Measurements from ENCODE around the gene RPS6KA1. TPM values are rescaled to one million over a fixed set of nuclear protein-coding genes. Genes with fewer than 3 reads are reported as not detected.

Gene RPS6KA1
- total and polyA plus RNA-seq, 2 of the 8 experiments (the other 6 are each of a cell fraction or from before 2014, with no cell fraction given) = 44.3 to 55.0 TPM

- no peak overlapping the region for H3K56ac ChIP-seq (replicated peaks; ENCODE audit: insufficient read length, low read depth, low read length)
- no peaks in the 10 kb centered on the region for H3K4me1 ChIP-seq (replicated peaks in 1 of 4; ENCODE audit: control insufficient read depth in 3 of 4, insufficient read depth in 4 of 4, low read length in 3 of 4)
- FAIRE-seq (no peak), DNase-seq (ENCODE audit: low read depth in 1 of 2, low spot score in 2 of 2) (no peak)
- no peak overlapping the region for H4K8ac ChIP-seq (ENCODE audit: extremely low read depth, insufficient read depth, low read length)
- peaks cover 0 to 3% of the 10 kb centered on the region in 2 experiments for H4K20me1 ChIP-seq (replicated peaks in 1 of 2; ENCODE audit: control insufficient read depth in 1 of 2, insufficient read depth in 2 of 2, low read length in 2 of 2)
- no peak overlapping the region for H3K4ac ChIP-seq (replicated peaks; ENCODE audit: insufficient read length, low read depth, low read length)
- no peak overlapping the region for H3K4me3 ChIP-seq (ENCODE audit: extremely low read depth in 1 of 4, insufficient read depth in 2 of 4, low read depth in 3 of 4, low read length in 4 of 4)
- TF ChIP-seq KDM5A (IDR thresholded peaks at IDR 0.05; ENCODE audit: low read length) (no peak), EGR1 (IDR thresholded peaks at IDR 0.05; ENCODE audit: borderline replicate concordance, low read depth, low read length) (no peak), BCL11A (IDR thresholded peaks at IDR 0.05; ENCODE audit: low read depth in 2 of 2, low read length in 2 of 2) (no peak), CREB1 (IDR thresholded peaks at IDR 0.05) (no peak), CEBPB (IDR thresholded peaks at IDR 0.05; ENCODE audit: low read depth, low read length) (no peak), JUND (IDR thresholded peaks at IDR 0.05; ENCODE audit: low read length) (no peak), FOSL1 (IDR thresholded peaks at IDR 0.05; ENCODE audit: insufficient read depth, low read depth, low read length) (no peak), POU5F1 (IDR thresholded peaks at IDR 0.05; ENCODE audit: low read depth, low read length) (no peak), USF2 (IDR thresholded peaks at IDR 0.05; ENCODE audit: low read length) (no peak), BACH1 (IDR thresholded peaks at IDR 0.05; ENCODE audit: low read length) (no peak)
- no peak overlapping the region for H2BK12ac ChIP-seq (ENCODE audit: low read depth, low read length)
- H2BK20ac ChIP-seq (ENCODE audit: low read length) = no peak overlapping the region
- no peak overlapping the region for H3K4me2 ChIP-seq (ENCODE audit: insufficient read depth in 1 of 2, low read depth in 2 of 2, low read length in 2 of 2)
- no peak overlapping the region for H2BK15ac ChIP-seq (ENCODE audit: low read length)
- H3K14ac ChIP-seq (ENCODE audit: insufficient read length) = no peak overlapping the region
- no peak overlapping the region for H2BK5ac ChIP-seq (ENCODE audit: low read depth, low read length)
- H3K79me2 ChIP-seq (ENCODE audit: control insufficient read depth in 1 of 2, insufficient read depth in 2 of 2, low read length in 2 of 2) = no peaks in the 10 kb centered on the region
- H3K9ac ChIP-seq (replicated peaks in 1 of 4; ENCODE audit: extremely low read depth in 1 of 4, low read depth in 3 of 4, low read length in 3 of 4) = no peak overlapping the region
- no peak overlapping the region for H3K23ac ChIP-seq (ENCODE audit: insufficient read length)
- peaks cover 5 to 42% (median 12%) of the 10 kb centered on the region in 4 experiments; a peak in 7 of 8 replicates for H3K36me3 ChIP-seq (ENCODE audit: control insufficient read depth in 2 of 4, insufficient read depth in 4 of 4, low read length in 3 of 4)
- H4K5ac ChIP-seq (ENCODE audit: insufficient read length, low read depth, low read length) = no peak overlapping the region
- H3K79me1 ChIP-seq (ENCODE audit: low read depth, low read length) = no peaks in the 10 kb centered on the region
- H3K27me3 ChIP-seq (replicated peaks in 1 of 4; ENCODE audit: control insufficient read depth in 3 of 4, extremely low read depth in 1 of 4, insufficient read depth in 3 of 4, low read length in 3 of 4) = no peaks in the 10 kb centered on the region
- H3K18ac ChIP-seq (ENCODE audit: extremely low read depth, low read length) = no peak overlapping the region
- no peak overlapping the region for H2AFZ ChIP-seq (ENCODE audit: low read length)
- H2BK120ac ChIP-seq (replicated peaks; ENCODE audit: low read depth, low read length) = no peak overlapping the region
- H4K91ac ChIP-seq (replicated peaks; ENCODE audit: insufficient read length, low read length) = no peak overlapping the region
- no peak overlapping the region for H2AK5ac ChIP-seq (ENCODE audit: low read depth, low read length)
- H3K9me3 ChIP-seq (ENCODE audit: insufficient read depth in 2 of 2, low read depth in 1 of 2, low read length in 1 of 2) = no peaks in the 10 kb centered on the region
- 90% methylated on average over 10 of the region's 10 CpGs; no CpG with 5 or more reads in 1 of the 2 experiments for WGBS, 2 experiments (ENCODE audit: extremely low coverage in 1 of 2, insufficient coverage in 1 of 2, insufficient read length in 1 of 2, insufficient replicate concordance in 2 of 2, low coverage in 1 of 2, low lambda C conversion rate in 2 of 2, missing lambda C conversion rate in 1 of 2)
- ChIA-PET POLR2A (ENCODE audit: partially characterized antibody) (interaction anchor here (1.7 kb wide), 1 partner anchor 8 kb away, joined by 3 read pairs; no protein-coding TSS in a partner anchor), CTCF (ENCODE audit: partially characterized antibody) (interaction anchor here (1.3 to 7.6 kb wide), 3 partner anchors 15 to 47 kb away, joined by 3 to 81 read pairs (median 5); no protein-coding TSS in a partner anchor)
- no peak overlapping the region for H3K27ac ChIP-seq (ENCODE audit: low read depth, low read length)
- no peaks in the 10 kb centered on the region for H3K23me2 ChIP-seq (ENCODE audit: low read depth, low read length)
Measured at GRCh38 chr1:26554781-26555180, 25.2 kb downstream of the RPS6KA1 start.

Data from H1 (cell line).